ENCODE results near the gene EEPD1.

- TF ChIP-seq SMC3 (IDR thresholded peaks at IDR 0.05; ENCODE audit: low read depth, low read length) (no peak), REST (IDR thresholded peaks at IDR 0.05; ENCODE audit: low read depth, low read length) (no peak), POLR2AphosphoS5 (IDR thresholded peaks at IDR 0.05; ENCODE audit: low read depth, low read length) (no peak), MAX (IDR thresholded peaks at IDR 0.05; ENCODE audit: low read depth) (no peak)
Measured at GRCh38 chr7:36277249-36277542, 124.1 kb downstream of the EEPD1 start.

All from SK-N-SH (cell line).